Esophagus muscularis mucosa (tissue), 4 donors: ENCODE measurements around the gene OTOGL.

Experiments used
- CTCF ChIP-seq, 3 experiments: fragments of 200-600 bp in 2 of 3; fragments of 450-650 bp in 1 of 3; sonication (generic) in 2 of 3; IDR thresholded peaks; one replicate each; pipeline ENCODE4 v1.5.1; 2017 to 2019; ENCODE audit warnings: antibody characterized with exemption in 3 of 3, mild to moderate bottlenecking in 2 of 3, moderate library complexity in 1 of 3
- EP300 ChIP-seq: sonication (generic); formaldehyde crosslinking; IDR thresholded peaks from one replicate; pipeline ENCODE4 v1.6.1; 2017; ENCODE audit warnings: antibody characterized with exemption
- POLR2A ChIP-seq: fragments of 450-650 bp; IDR thresholded peaks from one replicate; pipeline ENCODE4 v1.6.1; 2017; ENCODE audit warnings: antibody characterized with exemption, moderate library complexity, mild to moderate bottlenecking, low read depth
- POLR2AphosphoS5 ChIP-seq, 2 donors: sonication (generic); formaldehyde crosslinking; IDR thresholded peaks; one replicate each; pipeline ENCODE4 v1.6.1; 2017; ENCODE audit warnings: antibody characterized with exemption in 2 of 2

- TF ChIP-seq POLR2A (no peak), CTCF (IDR thresholded peaks at IDR 0.05) (no peak), POLR2AphosphoS5 (IDR thresholded peaks at IDR 0.05) (peak in 1 of 2 donors; percentile 16), EP300 (no peak)
These were observed 30.7 kb downstream of the OTOGL start for GRCh38 chr12:80129895-80130530.
